Gastroesophageal sphincter (tissue), 2 donors: ENCODE results near the gene LSM14A.

Experiments used
- EP300 ChIP-seq: sonication (generic); formaldehyde crosslinking; IDR thresholded peaks from one replicate; pipeline ENCODE4 v1.6.1; 2017; ENCODE audit warnings: antibody characterized with exemption, mild to moderate bottlenecking
- POLR2AphosphoS5 ChIP-seq: sonication (generic); formaldehyde crosslinking; IDR thresholded peaks from one replicate; pipeline ENCODE4 v1.6.1; 2017; ENCODE audit warnings: antibody characterized with exemption

- TF ChIP-seq POLR2AphosphoS5 (no peak), EP300 (no peak)
These were observed 96.8 kb downstream of the LSM14A start for GRCh38 chr19:34269081-34269480.
